DMS114 treated with DMSO at 0.1 percent for 48 hours (cell line): ENCODE measurements around the gene DGKQ.

Source experiments
- DNase-seq: peaks from one replicate; lab custom pipeline; 2025; ENCODE audit not compliant: unreplicated experiment; lab: John Stamatoyannopoulos, UW

Gene DGKQ

GRCh38 chr4:973431-974397 is at the start of gene DGKQ:
Gene DGKQ (minus strand): TSS chr4:973569. CDS start chr4:973482, 87 bp downstream.
- peak; percentile 26 for DNase-seq

- DNase-seq = no peak
These were observed 49.3 kb upstream of the DGKQ start for GRCh38 chr4:1022739-1023066.

GRCh38 chr4:1022051-1022738 is 48.8 kb upstream of the DGKQ start:
- no peak for DNase-seq

GRCh38 chr4:1021386-1022050 is 48.1 kb upstream of the DGKQ start:
- no peak for DNase-seq

- DNase-seq = no peak
These were observed 46.5 kb upstream of the DGKQ start for GRCh38 chr4:1019729-1020470.

GRCh38 chr4:1019320-1019719 is 46.0 kb upstream of the DGKQ start:
- DNase-seq = no peak

- no peak for DNase-seq
These were observed 45.0 kb upstream of the DGKQ start for GRCh38 chr4:1018147-1019020.

- DNase-seq = no peak
These were observed 44.3 kb upstream of the DGKQ start for GRCh38 chr4:1017706-1018105.

- DNase-seq = no peak
These were observed 43.8 kb upstream of the DGKQ start for GRCh38 chr4:1017211-1017610.

- DNase-seq = no peak
These were observed 42.4 kb upstream of the DGKQ start for GRCh38 chr4:1015746-1016145.

- no peak for DNase-seq
These were observed 41.8 kb upstream of the DGKQ start for GRCh38 chr4:1015179-1015578.

- DNase-seq = no peak
These were observed 41.2 kb upstream of the DGKQ start for GRCh38 chr4:1014291-1015167.

GRCh38 chr4:1013225-1014073 is 40.1 kb upstream of the DGKQ start:
- DNase-seq = no peak

GRCh38 chr4:1012034-1012739 is 38.8 kb upstream of the DGKQ start:
- no peak for DNase-seq

GRCh38 chr4:1011666-1012033 is 38.3 kb upstream of the DGKQ start:
- no peak for DNase-seq

GRCh38 chr4:1011022-1011665 is 37.8 kb upstream of the DGKQ start, which contains the start of gene FGFRL1:
Gene FGFRL1 (plus strand): TSS chr4:1011626. CDS start chr4:1012486, 860 bp downstream.
- peak; percentile 71 for DNase-seq

- no peak for DNase-seq
These were observed 37.1 kb upstream of the DGKQ start for GRCh38 chr4:1010395-1011021.
